GM20431 (cell line): Measurements from ENCODE around the gene CCDC185.
"Not testable (repeated sequence)": the region's sequence is repeated elsewhere in the genome, so short reads cannot be mapped to it uniquely, and the experiment has no call there.

Experiments used
- in situ Hi-C: fragments of 300-500 bp; cut with MseI, MboI; formaldehyde crosslinking; loops from one replicate; pipeline ENCODE4 v1.15.0; 2020; ENCODE audit warnings: low sequenced_read_pairs; ENCODE audit not compliant: unreplicated experiment

CCDC185 gene

GRCh38 chr1:223390618-223391017 lies 2.6 kb upstream of the CCDC185 start:
- in situ Hi-C loops, result no loop called here

GRCh38 chr1:223394242-223394641 lies 1.0 kb downstream of the CCDC185 start:
- in situ Hi-C loops, result no loop called here

- in situ Hi-C loops, result no loop called here
Measured at GRCh38 chr1:223394706-223395105, 1.5 kb downstream of the CCDC185 start.

- in situ Hi-C loops, result not testable (repeated sequence)
Measured at GRCh38 chr1:223399393-223399792, 6.2 kb downstream of the CCDC185 start.

- in situ Hi-C loops, result no loop called here
Measured at GRCh38 chr1:223401873-223402789, 8.9 kb downstream of the CCDC185 start.

GRCh38 chr1:223402790-223403142 lies 9.6 kb downstream of the CCDC185 start:
- in situ Hi-C loops, result no loop called here

GRCh38 chr1:223403184-223403815 lies 10.1 kb downstream of the CCDC185 start:
- in situ Hi-C loops, result no loop called here

GRCh38 chr1:223405507-223405906 lies 12.3 kb downstream of the CCDC185 start:
- in situ Hi-C loops, result no loop called here

GRCh38 chr1:223410036-223410435 lies 16.8 kb downstream of the CCDC185 start:
- in situ Hi-C loops, result no loop called here

GRCh38 chr1:223411309-223411708 lies 18.1 kb downstream of the CCDC185 start:
- in situ Hi-C loops, result no loop called here

- in situ Hi-C loops, result no loop called here
Measured at GRCh38 chr1:223411710-223412109, 18.5 kb downstream of the CCDC185 start.

GRCh38 chr1:223413216-223413615 lies 20.0 kb downstream of the CCDC185 start:
- in situ Hi-C loops, result no loop called here

GRCh38 chr1:223417444-223417843 lies 24.2 kb downstream of the CCDC185 start:
- in situ Hi-C loops, result no loop called here

- in situ Hi-C loops, result no loop called here
Measured at GRCh38 chr1:223417903-223418663, 24.9 kb downstream of the CCDC185 start.

GRCh38 chr1:223419115-223419514 lies 25.9 kb downstream of the CCDC185 start:
- in situ Hi-C loops, result no loop called here

GRCh38 chr1:223419561-223419960 lies 26.3 kb downstream of the CCDC185 start:
- in situ Hi-C loops, result no loop called here

GRCh38 chr1:223421025-223421424 lies 27.8 kb downstream of the CCDC185 start:
- in situ Hi-C loops, result no loop called here

- in situ Hi-C loops, result no loop called here
Measured at GRCh38 chr1:223421676-223422075, 28.5 kb downstream of the CCDC185 start.

- in situ Hi-C loops, result no loop called here
Measured at GRCh38 chr1:223422911-223423310, 29.7 kb downstream of the CCDC185 start.

- in situ Hi-C loops, result no loop called here
Measured at GRCh38 chr1:223423641-223424233, 30.5 kb downstream of the CCDC185 start.
